Measurements from ENCODE around the gene PLCL1. TPM values are rescaled to one million over a fixed set of nuclear protein-coding genes. Genes with fewer than 3 reads are reported as not detected.

Gene PLCL1
- total and polyA plus RNA-seq, 10 of the 15 experiments (the other 5 are each of a cell fraction or from before 2014, with no cell fraction given), result 0.03 to 1.5 (median 0.22) TPM

DNA sequence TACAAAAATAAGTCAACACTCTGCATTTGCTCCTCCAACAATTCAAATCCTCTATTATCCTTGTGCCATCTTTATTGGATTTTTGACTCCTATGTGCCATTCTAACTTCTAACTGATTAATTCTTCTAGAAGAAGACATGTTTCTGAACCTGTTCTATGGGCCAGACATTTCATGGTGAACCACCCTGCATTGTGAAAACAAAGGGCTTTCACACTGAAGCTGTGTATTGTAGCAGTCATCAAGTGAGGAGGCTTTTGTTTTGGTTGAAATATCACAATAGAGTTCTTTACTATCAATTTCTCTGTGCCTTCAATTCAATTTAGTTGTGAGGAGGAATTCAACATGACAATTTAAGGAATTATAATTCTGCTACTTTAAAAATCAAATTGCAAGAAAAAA, 357.9 kb downstream of the PLCL1 start (continued):
- TF ChIP-seq ZBTB40 (IDR thresholded peaks at IDR 0.05; ENCODE audit: borderline replicate concordance) (no peak), BACH1 (IDR thresholded peaks at IDR 0.05; ENCODE audit: borderline replicate concordance) (no peak)
- TF ChIP-seq, protein P1, sequence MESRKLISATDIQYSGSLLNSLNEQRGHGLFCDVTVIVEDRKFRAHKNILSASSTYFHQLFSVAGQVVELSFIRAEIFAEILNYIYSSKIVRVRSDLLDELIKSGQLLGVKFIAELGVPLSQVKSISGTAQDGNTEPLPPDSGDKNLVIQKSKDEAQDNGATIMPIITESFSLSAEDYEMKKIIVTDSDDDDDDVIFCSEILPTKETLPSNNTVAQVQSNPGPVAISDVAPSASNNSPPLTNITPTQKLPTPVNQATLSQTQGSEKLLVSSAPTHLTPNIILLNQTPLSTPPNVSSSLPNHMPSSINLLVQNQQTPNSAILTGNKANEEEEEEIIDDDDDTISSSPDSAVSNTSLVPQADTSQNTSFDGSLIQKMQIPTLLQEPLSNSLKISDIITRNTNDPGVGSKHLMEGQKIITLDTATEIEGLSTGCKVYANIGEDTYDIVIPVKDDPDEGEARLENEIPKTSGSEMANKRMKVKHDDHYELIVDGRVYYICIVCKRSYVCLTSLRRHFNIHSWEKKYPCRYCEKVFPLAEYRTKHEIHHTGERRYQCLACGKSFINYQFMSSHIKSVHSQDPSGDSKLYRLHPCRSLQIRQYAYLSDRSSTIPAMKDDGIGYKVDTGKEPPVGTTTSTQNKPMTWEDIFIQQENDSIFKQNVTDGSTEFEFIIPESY (IDR thresholded peaks at IDR 0.05), result no peak

- Histone ChIP-seq H3K27ac (ENCODE audit: control insufficient read depth, insufficient read depth) (no peak overlapping the region), H3K9me3 (replicated peaks; ENCODE audit: control insufficient read depth, insufficient read depth, low read length) (no peaks in the 10 kb centered on the region), H4K20me1 (ENCODE audit: control insufficient read depth, insufficient read depth) (no peaks in the 10 kb centered on the region), H3K9ac (ENCODE audit: control insufficient read depth, insufficient read depth, low read length) (no peak overlapping the region), H3K4me1 (ENCODE audit: control insufficient read depth, insufficient read depth, low read length) (no peaks in the 10 kb centered on the region), H3K4me2 (ENCODE audit: control insufficient read depth, insufficient read depth) (no peak overlapping the region), H2AFZ (ENCODE audit: control insufficient read depth, low read depth, low read length) (no peak overlapping the region), H3K36me3 (ENCODE audit: control insufficient read depth in 2 of 2, insufficient read depth in 2 of 2, low read length in 1 of 2) (no peaks in the 10 kb centered on the region), H3K79me2 (ENCODE audit: control insufficient read depth, insufficient read depth, low read length) (no peaks in the 10 kb centered on the region), H3K4me3 (no peak overlapping the region), H3K27me3 (replicated peaks in 1 of 2; ENCODE audit: control insufficient read depth in 2 of 2, insufficient read depth in 2 of 2, low read length in 1 of 2) (no peaks in the 10 kb centered on the region; a peak in 2 of 4 replicates)
- ChIA-PET POLR2A (no interaction called here), RAD21 (ENCODE audit: unreplicated experiment) (no interaction called here), SMC1A (ENCODE audit: uncharacterized antibody, unreplicated experiment) (no interaction called here), CTCF (no interaction called here)
- no peak for DNase-seq (ENCODE audit: low read depth, low spot score)
- in situ Hi-C loops (cut with MboI) (no loop called here), intact Hi-C loops (cut with micrococcal nuclease; ENCODE audit: unreplicated experiment) (no loop called here)
- WGBS (ENCODE audit: insufficient coverage, insufficient replicate concordance, low lambda C conversion rate, missing lambda C conversion rate), result 14% methylated on average over 6 of the region's 6 CpGs
- no peak for FAIRE-seq
- no peak for ATAC-seq
- no TSS peak for BruUV-seq (replicated peaks)
- TF ChIP-seq, protein P2, sequence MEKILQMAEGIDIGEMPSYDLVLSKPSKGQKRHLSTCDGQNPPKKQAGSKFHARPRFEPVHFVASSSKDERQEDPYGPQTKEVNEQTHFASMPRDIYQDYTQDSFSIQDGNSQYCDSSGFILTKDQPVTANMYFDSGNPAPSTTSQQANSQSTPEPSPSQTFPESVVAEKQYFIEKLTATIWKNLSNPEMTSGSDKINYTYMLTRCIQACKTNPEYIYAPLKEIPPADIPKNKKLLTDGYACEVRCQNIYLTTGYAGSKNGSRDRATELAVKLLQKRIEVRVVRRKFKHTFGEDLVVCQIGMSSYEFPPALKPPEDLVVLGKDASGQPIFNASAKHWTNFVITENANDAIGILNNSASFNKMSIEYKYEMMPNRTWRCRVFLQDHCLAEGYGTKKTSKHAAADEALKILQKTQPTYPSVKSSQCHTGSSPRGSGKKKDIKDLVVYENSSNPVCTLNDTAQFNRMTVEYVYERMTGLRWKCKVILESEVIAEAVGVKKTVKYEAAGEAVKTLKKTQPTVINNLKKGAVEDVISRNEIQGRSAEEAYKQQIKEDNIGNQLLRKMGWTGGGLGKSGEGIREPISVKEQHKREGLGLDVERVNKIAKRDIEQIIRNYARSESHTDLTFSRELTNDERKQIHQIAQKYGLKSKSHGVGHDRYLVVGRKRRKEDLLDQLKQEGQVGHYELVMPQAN (conservative IDR thresholded peaks at IDR 0.05), result no peak
- no peak for TF ChIP-seq SP1 (IDR thresholded peaks at IDR 0.05; ENCODE audit: low read depth, low read length)
- no peak for TF ChIP-seq USF1 (IDR thresholded peaks at IDR 0.05; ENCODE audit: borderline replicate concordance, extremely low read length, insufficient read depth, low read depth, low read length)
- no peak for TF ChIP-seq RFX5 (IDR thresholded peaks at IDR 0.05; ENCODE audit: low read depth, low read length)
- TF ChIP-seq, protein P3, sequence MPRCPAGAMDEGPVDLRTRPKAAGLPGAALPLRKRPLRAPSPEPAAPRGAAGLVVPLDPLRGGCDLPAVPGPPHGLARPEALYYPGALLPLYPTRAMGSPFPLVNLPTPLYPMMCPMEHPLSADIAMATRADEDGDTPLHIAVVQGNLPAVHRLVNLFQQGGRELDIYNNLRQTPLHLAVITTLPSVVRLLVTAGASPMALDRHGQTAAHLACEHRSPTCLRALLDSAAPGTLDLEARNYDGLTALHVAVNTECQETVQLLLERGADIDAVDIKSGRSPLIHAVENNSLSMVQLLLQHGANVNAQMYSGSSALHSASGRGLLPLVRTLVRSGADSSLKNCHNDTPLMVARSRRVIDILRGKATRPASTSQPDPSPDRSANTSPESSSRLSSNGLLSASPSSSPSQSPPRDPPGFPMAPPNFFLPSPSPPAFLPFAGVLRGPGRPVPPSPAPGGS (IDR thresholded peaks at IDR 0.05; ENCODE audit: borderline replicate concordance, insufficient read depth, low read depth, low read length, poor library complexity, severe bottlenecking), result no peak
- no peak for TF ChIP-seq BMI1 (IDR thresholded peaks at IDR 0.05; ENCODE audit: borderline replicate concordance)
- TF ChIP-seq MTA2 (IDR thresholded peaks at IDR 0.05; ENCODE audit: low read depth), result no peak
- no peak for TF ChIP-seq SRF (IDR thresholded peaks at IDR 0.05; ENCODE audit: low read depth in 2 of 2, low read length in 2 of 2)
Observed at GRCh38 chr2:198164843-198165242, 360.4 kb downstream of the PLCL1 start.
